Measurements from ENCODE around the gene ALAS1.
"Not testable (repeated sequence)": the region's sequence is repeated elsewhere in the genome, so short reads cannot be mapped to it uniquely, and the experiment has no call there.

Gene ALAS1
- 30.9 to 44.5 (median 42.7) reads per million in 4 experiments for total RNA-seq

DNA sequence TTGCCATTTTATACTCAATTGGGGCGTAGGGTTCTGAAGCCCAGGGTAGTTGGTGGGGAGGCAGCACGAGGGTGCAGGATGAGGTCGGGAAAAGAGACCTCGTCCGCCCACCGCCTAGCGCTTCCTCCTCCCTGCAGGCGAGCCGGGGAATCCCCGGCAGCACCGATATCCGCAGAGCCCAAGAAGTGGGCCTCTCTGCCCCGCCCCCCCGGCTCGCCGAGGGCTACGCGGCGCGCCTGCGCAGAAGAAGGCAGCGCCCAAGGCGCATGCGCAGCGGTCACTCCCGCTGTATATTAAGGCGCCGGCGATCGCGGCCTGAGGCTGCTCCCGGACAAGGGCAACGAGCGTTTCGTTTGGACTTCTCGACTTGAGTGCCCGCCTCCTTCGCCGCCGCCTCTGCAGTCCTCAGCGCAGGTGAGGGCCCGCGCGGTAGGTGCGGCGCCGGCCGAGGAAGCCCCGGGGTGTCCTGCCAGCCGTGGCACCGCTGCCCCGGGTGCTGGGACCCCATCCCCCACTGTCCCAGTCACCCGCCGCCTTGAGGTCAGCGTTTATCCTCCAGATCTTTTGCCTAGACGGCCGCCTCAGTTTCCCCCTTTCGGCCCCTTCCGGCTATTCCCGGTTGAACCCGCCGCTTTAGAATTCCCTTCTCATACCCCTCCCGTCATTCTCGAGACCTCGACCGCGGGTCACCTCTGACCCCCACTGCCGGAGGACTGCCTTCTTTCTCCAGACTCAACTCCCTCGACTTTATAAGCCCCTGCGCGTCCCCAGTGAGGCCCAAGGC lies at the start of gene ALAS1:
Gene ALAS1 (plus strand): TSS at position 319 of the 784 bp plus-strand sequence. CDS start 1,082 bp downstream, outside the sequence.
- peak; percentile 92 for DNase-seq

DNA sequence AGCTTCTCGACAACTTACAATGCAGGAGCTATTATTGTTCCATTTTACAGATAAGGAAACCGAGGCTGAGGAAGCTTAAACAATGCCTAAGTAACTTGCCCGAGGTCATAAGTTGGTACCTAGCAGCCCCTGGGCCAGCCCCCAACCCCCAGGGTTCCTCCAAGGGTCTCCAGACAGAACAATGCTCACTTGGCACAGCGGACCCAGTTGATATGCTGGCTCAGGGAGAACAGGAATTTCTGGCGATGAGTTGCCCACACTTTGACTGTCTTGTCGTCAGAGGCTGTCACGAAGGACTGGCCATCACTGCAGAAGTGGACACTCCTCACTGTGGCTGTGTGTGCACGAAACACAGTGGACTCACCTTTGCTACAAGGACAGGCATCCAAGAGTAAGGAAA lies 48.9 kb upstream of the ALAS1 start:
- DNase-seq = no peak

DNA sequence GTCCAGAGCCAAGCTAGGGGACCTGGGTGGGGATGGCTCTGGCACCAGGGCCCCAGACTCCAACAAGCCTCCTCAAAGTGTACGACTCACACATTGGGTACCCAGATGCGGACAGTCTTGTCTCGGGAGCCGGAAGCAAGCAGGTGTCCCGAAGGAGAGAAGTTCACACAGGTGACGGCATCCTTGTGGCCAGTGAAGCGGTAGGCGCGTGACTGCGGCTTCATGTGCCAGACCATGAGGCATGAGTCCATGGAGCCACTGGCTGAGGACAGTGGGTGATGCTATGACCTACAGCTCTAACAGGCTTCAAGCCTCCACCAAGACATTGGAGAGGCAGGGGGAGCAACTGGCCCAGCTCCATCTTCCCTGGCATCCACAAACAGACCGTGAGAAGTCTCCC lies 48.2 kb upstream of the ALAS1 start:
- no peak for DNase-seq

DNA sequence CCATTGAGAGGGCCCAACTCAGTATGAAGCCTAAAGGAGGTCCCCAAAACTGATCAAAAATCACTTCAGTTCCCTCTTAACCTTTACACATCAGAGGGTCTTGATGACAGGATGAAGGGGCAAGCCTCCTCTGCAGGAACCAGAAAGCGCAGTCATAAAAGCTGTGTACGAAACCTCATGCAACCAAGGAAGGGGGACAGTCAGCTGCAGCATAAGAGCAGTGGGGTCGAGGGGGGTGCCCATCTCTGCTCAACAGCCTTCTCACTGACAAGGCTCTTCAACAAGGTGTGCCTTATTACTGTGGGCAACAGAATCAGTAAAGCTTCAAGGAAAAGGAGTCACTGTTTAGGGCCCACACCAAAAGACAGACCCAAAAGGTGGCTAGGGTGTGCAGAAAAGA lies 47.6 kb upstream of the ALAS1 start:
- DNase-seq = no peak

DNA sequence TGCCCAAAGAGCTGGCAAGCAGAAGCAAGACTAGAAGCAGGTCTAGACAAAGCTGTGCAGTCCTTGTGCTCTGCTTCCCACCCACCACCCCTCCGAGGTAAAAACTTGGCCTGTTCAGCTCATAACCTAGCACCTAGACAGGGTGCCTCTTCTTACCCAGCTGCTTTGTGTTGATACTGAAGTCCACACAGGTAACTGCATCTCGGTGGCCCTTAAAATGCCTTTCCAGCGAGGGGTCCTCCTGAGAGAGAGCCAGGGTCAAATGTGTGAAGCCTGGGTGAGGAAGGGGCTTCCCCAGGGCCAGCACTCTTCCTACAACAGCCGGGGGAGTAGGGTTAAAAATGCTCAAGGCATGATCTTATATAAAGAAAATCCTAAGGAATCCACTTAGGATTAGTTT lies 47.1 kb upstream of the ALAS1 start:
- no peak for DNase-seq

DNA sequence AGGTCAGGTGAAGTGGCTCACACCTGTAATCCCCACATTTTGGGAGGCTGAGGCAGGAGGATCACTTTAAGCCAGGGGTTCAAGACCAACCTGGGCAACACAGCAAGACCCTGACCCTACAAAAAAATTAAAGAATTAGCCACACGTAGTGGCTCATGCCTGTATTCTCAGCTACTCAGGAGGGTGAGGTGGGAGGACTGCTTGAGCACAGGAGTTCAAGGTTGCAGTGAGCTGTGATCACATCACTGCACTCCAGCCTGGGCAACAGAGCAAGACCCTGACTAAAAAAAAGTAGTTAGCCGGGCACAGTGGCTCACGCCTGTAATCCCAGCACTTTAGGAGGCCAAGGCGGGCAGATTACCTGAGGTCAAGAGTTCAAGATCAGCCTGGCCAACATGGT lies 46.0 kb upstream of the ALAS1 start:
- DNase-seq = not testable (repeated sequence)

DNA sequence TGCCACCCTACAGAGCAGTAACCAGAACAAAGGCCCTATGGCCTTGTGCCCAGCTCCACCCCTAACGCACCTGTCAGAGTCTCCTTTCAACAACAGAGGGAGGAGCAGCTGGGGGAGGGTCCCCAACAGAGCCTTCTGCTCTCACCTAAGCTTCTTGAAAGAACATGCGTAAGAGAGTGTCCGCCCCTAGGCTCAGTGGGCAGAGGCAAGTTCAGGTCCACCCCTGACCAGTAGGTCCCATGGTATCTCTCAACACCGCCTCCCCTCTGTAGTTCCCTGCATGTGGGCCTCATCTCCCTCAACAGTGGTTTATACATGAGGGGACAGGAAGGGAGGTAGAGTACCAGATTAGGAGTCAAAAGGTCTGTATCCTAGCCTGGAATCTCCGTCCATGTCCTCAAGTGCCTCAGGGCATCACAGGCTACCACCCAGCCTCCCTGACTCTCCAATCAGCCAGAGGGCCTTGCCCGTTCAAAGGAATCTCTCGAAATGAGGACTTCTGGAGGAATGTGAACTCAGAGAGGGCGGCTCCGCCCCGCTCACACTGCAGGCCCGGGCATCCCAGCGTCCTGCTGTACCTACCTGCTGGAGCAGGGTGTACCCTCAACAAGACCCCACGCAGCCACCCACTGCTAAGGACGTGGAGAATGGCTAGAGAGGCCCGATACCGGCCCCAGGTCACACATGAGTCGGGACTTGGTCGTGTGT lies 44.4 kb upstream of the ALAS1 start:
- no peak for DNase-seq

DNA sequence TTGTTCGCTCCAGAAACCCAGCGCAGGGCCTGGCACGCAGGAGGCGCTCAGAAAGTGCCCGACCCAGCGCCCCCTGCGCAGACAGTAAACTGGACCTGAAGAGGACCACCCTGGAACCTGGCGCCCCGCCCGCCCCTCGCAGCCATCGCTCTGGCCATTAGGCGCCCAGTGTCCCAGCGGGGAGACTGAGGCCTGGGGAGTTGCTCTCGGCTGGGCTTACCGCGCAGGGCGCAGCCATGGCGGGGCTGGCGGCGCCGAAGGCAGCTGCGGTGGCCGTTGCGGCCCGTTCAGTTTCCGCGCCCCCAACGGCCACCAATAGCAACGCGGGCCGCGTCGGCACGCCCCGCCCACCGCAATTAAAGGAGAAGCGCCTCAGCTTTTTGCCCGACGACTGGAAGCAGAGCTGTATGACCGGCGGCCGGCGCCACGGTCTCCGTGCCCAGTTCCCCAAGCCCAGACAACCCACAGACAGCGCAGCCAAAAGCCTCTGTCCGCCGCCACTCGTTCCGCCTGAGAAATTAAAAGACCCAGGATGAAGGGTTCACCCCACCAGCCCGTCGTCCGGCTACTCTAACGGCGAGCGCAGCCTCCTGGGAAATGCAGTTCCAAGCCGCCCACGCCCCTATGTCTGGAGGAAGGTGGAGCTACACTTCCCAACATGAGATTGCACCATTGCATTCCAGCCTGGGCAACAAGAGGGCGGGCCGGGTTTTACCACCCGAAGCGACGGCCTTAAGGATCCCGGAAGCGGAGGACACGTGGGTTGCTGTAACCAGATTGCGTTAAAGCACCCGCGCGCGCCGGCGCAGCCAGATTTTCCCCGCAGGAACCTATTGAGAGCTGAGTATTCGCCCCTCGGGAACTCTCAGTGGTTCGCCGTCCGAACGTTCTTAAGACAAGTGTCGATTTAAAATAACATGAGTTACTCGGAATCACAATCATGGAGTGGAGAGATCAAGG lies 43.5 kb upstream of the ALAS1 start, which contains the start of gene POC1A:
Gene POC1A (minus strand): TSS at position 289 of the 960 bp plus-strand sequence. CDS start 51 bp downstream, at position 238.
- peak; percentile 77 for DNase-seq

DNA sequence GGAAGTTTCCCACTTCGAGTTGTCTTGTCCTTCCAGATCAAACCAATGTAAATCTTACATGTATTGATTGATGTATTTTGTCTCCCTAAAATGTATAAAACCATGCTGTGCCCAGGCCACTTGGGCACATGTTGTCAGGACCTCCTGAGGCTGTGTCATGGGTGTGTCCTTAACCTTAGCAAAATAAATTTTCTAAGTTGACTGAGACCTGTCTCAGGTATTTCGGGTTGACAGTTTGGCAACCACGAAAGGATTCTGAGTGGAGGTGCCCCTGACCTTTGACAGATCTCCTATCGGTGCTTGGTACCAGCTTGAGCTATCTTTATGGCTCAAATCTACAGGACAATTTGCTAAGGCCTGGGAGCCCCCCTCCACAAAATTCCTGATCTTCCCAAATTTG lies 42.0 kb upstream of the ALAS1 start:
- no peak for DNase-seq

DNA sequence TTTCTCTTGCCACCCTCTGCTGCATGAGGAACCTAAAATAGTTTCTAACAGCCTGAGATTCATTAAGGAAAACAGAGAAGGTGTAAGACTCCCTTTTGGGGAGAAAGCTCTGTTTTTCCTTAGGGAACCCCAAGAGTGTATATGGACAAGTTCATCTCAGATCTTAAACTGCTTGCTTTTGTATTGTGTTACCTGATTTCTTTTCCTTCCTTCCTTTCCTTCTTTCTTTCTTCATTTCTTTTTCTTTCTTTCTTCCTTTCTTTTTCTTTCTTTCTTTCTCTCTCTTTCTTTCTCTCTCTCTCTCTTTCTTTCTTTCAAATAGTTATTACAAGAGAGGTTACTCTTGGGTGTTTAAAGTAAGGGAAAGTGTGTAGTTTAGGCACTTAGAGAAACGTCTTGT lies 38.5 kb upstream of the ALAS1 start:
- no peak for DNase-seq

DNA sequence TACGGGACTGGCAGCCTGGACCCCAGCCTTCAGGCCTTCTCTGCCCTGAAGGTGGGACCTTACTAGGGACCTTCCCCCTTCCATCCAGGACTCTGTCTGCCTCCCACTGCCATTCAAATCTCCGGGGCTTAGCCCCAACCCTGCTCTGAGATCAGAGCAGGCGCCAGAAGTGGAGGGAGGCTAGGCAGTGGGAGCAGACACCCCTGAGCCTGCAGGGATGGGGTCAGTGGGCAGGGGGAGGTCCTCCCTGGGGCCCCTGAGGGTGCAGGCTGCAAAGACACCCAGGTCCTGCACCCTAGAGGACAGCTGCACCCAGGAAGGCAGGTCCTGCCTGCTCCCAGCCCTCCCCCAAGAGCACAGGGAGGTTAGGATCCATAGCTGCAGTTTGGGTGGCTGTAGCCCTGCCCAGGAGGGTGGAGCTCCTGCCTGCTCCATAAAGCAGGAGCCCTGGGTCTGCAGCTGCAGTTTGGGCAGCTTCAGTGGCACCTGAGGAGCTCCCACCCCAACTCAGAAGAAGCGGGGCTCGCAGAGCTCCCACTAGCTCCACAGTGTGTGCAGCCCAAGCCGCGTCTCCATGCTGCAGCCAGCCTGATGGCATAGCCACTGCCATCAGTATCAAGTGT lies 35.6 kb upstream of the ALAS1 start:
- DNase-seq = no peak

DNA sequence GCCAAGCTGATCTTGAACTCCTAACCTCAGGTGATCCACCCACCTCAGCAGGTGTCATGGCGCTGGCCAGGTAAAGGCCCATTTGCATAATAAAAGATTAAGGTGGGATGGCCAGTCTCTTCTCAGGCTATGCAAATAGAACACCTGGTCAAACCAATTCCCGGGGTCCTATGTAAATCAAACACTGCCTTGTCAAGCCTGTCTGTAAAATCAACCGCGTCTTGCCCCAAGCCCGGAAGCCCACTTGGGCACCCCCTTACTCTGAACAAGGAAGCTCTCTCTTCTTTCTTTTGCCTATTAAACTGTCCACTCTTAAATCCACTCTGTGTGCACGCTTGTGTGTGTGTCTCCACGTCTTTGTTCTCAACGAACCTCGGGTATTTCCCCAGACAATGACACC lies 30.7 kb upstream of the ALAS1 start:
- DNase-seq = no peak

DNA sequence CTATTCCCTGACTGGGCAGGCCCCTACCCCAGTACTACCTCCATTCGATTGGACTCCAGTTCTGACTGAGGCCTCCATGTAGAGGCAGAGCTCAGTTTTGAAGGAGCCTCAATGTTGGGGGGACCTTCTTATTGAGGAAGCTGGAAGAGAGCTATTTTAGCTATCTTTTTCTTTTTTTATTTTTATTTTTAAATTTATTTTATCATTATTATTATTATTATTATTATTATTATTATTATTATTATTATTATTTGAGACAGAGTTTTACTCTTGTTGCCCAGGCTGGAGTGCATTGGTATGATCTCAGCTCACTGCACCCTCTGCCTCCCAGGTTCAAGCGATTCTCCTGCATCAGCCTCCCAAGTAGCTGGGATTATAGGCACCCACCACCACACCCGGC lies 27.7 kb upstream of the ALAS1 start:
- not testable (repeated sequence) for DNase-seq

DNA sequence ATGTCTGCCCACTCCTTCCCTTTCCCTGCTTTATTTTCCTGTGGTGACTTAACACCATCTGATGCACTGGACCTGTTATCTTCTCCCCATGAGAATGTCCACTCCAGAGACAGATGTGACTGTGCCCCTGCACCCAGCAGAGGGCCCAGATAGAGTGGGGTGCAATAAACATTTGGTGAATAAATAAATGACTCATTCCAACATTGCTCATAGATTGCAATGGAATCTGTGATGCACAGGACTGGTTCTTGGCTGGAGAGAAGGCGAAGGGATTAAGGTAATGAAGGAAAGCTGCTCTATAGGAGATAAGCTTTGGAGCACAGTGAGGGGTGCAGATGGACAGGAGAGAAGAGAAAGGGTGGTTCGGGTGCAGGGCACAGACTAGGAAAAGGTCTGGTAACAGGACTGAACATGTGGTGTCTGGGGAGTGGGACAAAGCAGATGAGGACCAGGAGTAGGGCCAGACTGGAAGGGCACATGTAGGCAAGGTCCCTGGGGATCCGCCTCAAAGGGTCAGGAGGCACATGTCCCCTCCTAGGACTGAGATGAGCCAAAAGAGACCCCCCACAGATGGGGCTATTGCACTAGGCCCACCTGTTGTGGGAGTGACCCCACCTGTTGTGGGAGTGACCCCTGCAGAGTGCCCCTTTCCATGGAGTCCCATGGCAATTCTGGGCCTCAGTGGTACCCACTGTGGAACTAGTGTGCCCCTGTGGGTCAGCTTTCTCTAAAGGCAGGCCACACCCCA lies 26.3 kb upstream of the ALAS1 start:
- no peak for DNase-seq

DNA sequence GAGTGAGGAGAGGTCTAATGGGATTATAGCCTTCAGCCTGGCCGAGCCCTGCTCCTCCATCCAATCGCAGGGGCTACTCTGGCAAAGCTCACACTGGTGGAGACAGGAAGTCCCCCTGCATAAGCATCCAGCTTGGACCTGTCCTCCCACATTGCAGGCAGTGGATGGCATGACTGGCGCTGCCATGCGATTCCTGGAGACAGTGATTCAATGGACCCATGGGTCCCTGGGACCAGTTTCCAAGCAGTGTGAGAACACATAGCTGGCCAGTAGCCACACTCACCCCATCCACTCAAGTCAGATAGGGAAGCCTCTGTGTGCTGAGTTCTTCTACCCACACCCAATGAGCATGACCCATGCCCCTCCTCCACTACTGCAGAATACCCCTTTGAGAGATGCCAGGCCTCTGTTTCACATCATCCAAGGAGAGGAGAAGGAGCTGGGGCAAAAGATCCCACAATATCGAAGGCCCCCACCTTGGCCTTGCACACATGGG lies 25.6 kb upstream of the ALAS1 start:
- DNase-seq = no peak

DNA sequence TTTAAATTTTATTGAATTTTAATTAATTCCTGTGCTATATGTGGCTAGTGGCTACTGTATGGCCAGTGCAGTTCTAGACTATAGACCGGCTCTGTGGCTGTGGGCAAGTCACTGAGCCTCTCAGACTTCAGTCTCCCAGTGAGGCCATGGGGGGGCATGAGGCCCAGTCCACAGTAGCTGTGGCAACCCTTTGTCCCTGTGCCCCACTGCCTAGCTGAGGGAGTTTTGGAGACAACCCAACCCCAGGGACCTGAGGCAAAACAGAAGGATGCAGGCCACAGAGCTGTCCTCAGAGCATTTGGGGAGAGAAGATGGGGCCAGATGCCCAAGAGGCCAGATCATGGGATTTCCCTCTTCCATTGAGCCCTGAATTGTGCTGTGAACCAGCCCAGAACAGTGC lies 24.9 kb upstream of the ALAS1 start:
- no peak for DNase-seq

DNA sequence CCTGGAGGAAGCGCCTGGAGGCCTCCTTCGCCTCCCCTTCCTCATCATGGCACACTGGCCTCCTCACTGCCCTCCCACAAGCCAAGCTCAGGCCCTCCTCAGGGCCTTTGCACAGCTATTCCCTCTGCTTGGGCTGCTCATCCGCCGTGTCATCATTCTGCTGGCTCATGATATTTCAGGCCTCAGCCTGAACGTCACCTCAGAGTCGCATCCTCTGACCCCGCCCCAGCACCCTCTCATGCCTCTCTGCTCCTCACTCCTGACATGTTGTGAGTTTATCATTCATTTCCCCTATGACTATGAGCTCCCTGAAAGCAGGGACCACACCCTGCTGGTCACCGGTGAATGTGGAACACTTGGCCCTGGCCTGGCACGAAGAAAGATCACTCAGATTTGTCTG lies 23.1 kb upstream of the ALAS1 start:
- no peak for DNase-seq

DNA sequence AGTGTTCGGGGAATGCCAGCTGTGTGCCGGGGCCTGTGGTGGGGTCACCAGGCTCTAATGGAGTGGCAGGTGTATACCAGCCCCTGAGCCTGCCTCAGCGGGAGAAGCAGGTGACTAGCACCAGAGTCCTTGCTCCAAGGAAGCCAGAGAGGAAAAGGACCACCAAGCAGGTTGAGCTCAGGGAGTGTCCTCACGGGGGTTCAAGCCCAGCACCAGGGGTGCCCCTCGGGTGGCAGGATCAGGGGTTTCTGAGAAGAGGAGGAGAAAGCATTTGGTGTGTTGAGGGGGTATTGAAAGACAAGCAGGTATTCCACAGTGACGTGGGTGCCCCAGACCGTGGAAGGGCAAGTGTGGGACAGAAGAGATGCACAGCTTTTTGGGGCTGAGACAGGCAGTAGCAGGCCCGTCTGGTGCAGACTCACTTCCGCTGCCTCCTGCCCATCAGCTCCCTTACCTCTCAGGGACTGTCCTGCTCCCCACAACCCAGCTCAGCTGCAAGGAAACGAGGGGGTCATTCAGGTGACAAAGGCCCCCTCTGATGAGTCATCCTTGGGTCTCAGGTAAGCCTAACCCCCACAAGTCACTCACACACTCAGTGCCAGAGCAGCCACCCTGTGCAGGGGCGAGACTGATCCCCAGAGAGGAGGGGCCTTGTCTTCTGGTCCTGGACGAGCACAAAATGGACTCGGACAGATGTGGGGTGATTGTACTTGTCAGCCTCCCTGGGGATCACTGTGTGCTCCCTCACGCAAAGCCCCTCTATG lies 22.4 kb upstream of the ALAS1 start:
- no peak for DNase-seq

DNA sequence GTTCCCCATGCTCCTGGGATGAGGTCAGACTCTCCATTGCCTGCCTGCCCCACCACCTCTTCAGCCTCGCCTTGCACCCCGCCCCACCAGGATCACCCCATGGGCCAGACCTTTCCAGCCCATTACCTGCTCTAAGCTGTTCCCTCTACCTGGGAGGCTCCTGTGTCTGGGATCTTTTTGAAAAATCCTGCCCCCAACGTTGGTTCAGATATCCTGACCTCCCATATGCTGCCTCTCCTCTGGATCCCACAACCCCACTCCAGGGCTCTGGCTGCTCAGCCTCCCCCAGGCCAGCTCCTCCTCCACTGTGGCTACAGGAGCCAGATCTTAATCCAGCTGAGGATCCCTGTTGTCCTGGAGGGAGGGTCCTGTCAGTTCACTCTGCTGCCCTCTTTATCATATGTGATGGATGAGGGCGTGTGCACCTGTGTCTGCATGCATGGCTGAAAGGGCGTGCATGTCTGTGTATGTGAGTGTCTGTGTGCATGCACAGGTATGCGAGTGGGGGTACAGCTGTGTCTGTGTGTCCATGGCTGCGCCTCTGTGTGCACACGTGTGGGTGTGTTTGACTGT lies 21.7 kb upstream of the ALAS1 start:
- no peak for DNase-seq

DNA sequence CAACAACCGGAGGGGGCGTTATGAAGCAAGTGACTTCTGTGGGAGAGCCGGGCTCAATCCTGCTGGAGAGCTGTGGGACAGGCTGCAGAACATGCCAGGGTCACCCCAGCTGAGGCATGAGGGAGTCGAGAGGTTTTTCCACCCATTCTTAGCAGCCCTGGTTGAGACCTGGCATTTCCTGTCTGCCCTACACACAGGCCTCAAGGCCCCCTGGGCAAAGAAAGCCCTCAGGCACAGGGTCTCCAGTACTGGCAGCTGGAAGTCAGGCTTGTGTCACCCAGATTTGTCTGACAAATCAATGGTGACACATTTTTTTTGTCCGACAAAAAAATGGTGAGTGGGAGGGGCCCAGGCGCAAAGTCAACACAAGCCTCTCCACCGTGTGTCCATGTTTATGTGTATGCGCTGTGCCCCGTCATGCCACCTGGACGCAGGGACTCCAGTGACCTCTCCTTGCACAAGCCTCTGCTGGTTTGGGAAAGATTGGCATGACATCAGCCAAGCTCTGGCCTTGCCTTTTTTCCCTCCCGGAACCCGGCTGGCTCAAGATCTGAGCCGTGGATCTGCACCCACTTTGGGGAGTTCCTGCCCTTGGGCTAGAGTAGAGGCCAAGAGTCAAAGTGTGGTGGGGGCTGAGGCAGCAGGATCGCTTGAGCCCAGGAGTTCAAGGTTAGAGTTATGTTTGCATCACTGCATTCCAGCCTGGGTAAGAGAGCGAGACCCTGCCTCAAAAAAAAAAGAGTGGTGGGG lies 20.8 kb upstream of the ALAS1 start:
- DNase-seq = no peak

All from effector CD8-positive, alpha-beta T cell (primary cell).